OCI-LY3 (cell line): Measurements from ENCODE around the gene GRIK1.

ENCODE experiments used
- CTCF ChIP-seq: fragments of 200-600, 300-600 bp; sonication (generic); IDR thresholded peaks from 2 replicates; pipeline ENCODE4 v1.5.1; 2014; ENCODE audit warnings: antibody characterized with exemption, low read length, low read depth
- EZH2phosphoT487 ChIP-seq: fragments of 200-600 bp; shearing (Covaris generic); IDR thresholded peaks from 2 replicates; pipeline ENCODE4 v1.6.1; 2018; ENCODE audit warnings: antibody characterized with exemption, mixed run types, low read depth

GRCh38 chr21:29508301-29508700 is 431.5 kb downstream of the GRIK1 start:
- TF ChIP-seq CTCF (no peak), EZH2phosphoT487 (no peak)
